Retinal pigment epithelial cell (primary cell): ENCODE data around the gene KRTAP5-1.

Experiments
- DNase-seq: peaks from one replicate; pipeline ENCODE4 v3.0.0-alpha.2; 2010; ENCODE audit warnings: low read depth
- H3K4me3 ChIP-seq: 2 replicates; pipeline ENCODE4 v1.5.1; 2011; ENCODE audit warnings: mild to moderate bottlenecking, low read length, control low read depth, moderate library complexity
- TF ChIP-seq, protein P1 (sequence below): conservative IDR thresholded peaks from 2 replicates; pipeline ENCODE4 v1.5.1; 2011; ENCODE audit warnings: low read depth, low read length, control low read depth, inconsistent platforms

The KRTAP5-1 gene

DNA sequence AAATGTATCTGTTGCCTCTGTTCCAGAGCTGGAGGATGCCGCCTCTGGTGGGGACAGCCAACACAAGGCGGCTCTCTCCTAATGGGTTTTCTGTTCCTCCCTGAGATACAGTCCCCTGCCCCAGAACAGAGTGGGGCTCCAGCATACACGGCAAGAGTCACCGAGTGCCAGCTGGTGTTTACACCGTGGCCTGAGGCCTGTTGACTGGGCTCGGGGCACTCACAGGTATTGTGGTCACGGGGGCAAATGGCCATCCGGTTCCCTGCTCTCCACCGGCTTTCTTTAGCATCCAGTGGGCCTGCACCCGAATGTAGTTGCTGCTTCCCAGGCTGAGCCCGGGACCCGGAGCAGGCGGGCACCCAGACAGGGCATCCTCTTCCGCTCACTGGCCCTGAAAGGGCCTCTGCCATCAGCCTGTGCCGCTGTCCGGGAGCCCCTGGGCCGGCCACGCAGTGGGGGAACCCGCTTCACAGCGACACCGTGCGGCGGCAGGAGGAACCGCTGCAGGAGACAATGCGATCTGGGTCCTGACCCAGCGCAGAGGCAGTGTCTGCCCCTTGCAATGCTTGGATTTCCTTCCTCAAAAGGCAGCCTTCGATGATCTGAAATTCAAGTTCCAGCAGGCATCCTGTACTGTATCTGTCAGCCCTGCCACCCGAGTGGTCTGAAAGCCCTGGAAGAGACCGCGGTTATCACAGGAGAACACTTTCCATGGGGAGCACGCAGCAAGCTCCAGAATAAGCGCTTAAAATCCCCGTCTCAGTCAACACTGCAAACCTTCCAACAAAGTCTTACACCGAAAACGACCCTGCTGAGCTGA, 43.6 kb upstream of the KRTAP5-1 start:
- TF ChIP-seq, protein P1, sequence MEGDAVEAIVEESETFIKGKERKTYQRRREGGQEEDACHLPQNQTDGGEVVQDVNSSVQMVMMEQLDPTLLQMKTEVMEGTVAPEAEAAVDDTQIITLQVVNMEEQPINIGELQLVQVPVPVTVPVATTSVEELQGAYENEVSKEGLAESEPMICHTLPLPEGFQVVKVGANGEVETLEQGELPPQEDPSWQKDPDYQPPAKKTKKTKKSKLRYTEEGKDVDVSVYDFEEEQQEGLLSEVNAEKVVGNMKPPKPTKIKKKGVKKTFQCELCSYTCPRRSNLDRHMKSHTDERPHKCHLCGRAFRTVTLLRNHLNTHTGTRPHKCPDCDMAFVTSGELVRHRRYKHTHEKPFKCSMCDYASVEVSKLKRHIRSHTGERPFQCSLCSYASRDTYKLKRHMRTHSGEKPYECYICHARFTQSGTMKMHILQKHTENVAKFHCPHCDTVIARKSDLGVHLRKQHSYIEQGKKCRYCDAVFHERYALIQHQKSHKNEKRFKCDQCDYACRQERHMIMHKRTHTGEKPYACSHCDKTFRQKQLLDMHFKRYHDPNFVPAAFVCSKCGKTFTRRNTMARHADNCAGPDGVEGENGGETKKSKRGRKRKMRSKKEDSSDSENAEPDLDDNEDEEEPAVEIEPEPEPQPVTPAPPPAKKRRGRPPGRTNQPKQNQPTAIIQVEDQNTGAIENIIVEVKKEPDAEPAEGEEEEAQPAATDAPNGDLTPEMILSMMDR, result peak; percentile 95
- H3K4me3 ChIP-seq, result no peak overlapping the region
- no peak for DNase-seq

DNA sequence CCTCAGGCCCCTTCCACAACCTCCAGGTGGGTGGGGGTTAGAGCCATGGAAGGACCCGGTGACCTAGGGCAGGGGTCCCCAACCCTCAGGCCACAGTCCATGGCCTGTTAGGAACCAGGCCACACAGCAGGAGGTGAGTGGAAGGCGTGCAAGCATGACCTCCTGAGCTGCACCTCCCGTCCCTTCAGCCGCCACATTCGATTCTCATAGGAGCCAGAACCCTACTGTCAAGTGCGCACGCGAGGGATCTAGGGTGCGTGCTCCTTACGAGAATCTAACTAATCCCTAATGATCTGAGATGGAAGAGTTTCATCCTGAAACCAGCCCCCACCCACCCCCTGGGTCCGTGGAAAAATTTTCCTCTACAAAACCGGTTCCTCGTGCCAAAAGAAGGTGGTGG, 40.5 kb upstream of the KRTAP5-1 start:
- TF ChIP-seq, protein P1, result no peak
- DNase-seq, result no peak
- H3K4me3 ChIP-seq, result no peak overlapping the region

DNA sequence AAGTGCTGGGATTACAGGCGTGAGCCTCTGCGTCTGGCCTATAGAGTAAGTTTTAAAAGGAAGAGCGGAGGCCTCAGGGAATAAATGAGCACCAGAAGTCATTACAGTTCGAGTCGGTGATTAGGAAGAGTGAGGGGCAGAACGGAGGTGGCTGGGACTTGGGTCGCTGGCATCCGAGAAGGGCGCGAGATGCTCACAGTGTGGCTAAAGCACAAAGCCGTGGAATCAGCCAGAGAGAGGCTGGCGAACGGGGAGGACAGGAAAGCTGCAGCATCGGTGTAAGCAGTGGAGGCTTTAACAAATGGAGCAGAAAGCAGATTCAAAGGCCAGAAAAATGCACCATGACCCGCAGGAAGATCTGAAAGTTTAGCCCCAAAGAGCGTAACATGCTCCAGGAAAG, 39.5 kb upstream of the KRTAP5-1 start:
- TF ChIP-seq, protein P1, result no peak
- DNase-seq, result no peak
- H3K4me3 ChIP-seq, result no peak overlapping the region

DNA sequence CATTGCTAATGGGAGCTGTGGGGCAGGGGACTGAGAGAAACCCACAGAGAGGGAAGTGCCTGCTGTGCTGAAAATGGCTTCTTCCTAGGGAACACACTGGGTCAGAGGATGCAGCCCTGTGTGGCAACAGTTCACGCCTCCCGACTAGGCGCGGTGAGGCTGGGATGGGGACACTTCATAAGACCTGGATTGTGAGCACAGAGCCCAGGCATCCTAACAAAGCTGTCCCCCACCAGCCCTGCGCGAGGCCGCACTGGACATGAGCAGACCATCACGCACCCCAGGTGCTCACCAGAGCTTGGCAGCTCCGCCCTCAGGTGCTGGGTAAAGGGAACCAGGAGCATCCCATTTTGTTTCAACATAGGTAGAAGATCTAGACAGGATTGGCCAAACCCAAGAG, 38.6 kb upstream of the KRTAP5-1 start:
- no peak for DNase-seq
- TF ChIP-seq, protein P1, result no peak
- no peak overlapping the region for H3K4me3 ChIP-seq

DNA sequence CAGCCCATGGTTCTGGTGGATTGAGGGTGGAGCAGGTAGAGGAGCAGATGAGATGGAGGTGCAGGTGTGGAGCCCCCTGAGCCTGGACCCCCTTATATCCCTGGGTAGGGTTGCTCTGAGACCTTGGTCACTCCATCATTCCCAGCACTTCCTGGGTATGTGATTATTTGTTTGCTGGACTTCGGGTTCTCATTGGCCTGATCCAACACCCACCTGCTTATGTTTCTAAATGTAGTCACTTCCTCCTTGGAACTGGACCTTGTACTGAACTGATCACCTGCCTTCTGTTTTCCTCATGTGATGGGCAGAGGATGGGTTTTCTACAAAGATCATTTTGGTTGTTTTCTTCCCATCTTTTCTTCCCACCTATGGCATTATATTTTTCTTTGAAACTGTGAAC, 37.0 kb upstream of the KRTAP5-1 start, which contains the start of gene KRTAP5-4:
Gene KRTAP5-4, minus strand, starts transcription at position 53 of the 400 bp plus-strand sequence. Its CDS starts 45 bp downstream, at position 8.
- no peak for DNase-seq
- no peak within 1 kb of the TSS for H3K4me3 ChIP-seq
- TF ChIP-seq, protein P1, result no peak

DNA sequence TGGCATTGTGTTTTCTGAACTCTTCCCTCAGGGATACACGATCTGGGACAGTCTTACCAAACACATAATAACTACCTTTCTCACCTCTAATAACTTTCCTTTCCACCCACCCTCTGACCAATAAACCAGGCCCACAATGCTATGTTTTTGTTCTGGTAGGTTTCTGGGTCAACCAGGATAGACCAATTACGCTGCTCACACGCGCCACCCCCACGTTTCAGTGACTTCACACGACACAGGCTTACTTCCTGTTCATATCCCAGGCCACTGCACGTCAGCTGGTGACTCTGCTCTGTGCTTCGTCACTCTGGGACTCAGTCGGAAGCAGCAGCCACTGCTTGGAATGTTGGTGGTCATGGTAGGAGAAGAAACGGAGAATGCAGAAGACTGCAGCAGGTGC, 34.4 kb upstream of the KRTAP5-1 start:
- DNase-seq, result no peak
- TF ChIP-seq, protein P1, result no peak

DNA sequence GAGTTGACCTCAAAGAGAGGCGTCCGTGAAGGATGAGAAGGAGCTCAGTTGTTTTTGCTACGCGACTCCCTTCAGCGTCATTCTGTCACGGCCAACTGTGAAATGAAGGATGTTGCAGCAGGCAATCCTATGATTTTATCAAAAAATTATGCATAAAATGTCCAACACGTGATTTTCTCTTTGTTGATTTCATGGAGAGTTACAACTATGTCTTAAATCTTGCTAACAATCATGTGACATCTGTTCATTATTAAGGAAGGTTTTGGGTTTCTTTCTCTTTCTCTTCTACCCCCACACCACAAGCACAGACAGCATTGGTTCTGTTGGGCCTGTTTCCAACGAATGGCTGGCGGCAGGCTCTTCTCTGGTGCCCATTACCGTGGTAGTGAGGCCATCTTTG, 33.1 kb upstream of the KRTAP5-1 start:
- DNase-seq, result no peak
- no peak overlapping the region for H3K4me3 ChIP-seq
- TF ChIP-seq, protein P1, result no peak

More for the DNA sequence above, 34.4 kb upstream of the KRTAP5-1 start:
- no peak overlapping the region for H3K4me3 ChIP-seq
